Measurements from ENCODE around the gene ANTKMT. TPM values are rescaled to one million over a fixed set of nuclear protein-coding genes. Genes with fewer than 3 reads are reported as not detected.
A peak's percentile ranks its signal among the peaks of the same experiment; 100 is the strongest.

Gene ANTKMT
- total and polyA plus RNA-seq, 2 experiments from 2014 or later, result 38.8 to 81.8 TPM

DNA sequence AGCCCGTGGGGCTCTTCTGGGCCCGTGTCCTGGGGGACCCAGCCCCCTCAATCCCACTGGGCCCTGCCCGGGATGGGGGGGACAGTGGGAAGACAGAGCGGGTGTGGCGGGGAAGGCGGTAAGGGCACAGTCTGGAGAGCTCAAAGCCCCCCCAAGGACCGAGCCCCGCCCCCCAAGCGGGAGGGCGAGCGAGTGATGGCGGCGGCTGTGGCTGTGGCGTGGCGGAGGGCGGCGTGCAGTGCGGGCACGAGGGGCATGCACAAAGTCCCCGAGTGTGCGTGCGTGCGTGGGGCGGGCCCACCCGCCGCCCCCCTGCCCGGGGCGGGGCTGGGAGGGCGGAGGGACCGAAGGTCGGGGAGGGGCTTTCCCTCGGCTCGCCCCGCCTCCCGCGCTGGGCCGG lies 27.2 kb upstream of the ANTKMT start:
- 18% methylated on average over 2 of the region's 37 CpGs for WGBS (ENCODE audit: low lambda C conversion rate, missing lambda C conversion rate)
- DNase-seq (ENCODE audit: low spot score), result no peak
- Histone ChIP-seq H4K20me1 (ENCODE audit: insufficient read depth, poor library complexity, severe bottlenecking) (no peaks in the 10 kb centered on the region), H3K4me2 (peak overlapping the region; percentile 67), H3K79me2 (peaks cover 13% of the 10 kb centered on the region), H3K9me3 (ENCODE audit: low read depth) (no peaks in the 10 kb centered on the region), H3K9me2 (replicated peaks; ENCODE audit: insufficient read depth) (no peaks in the 10 kb centered on the region), H3K4me1 (ENCODE audit: insufficient read depth) (peaks cover 12% of the 10 kb centered on the region), H3K27me3 (peaks cover 54% of the 10 kb centered on the region), H3K4me3 (no peak overlapping the region), H3K36me3 (replicated peaks; ENCODE audit: insufficient read depth, low read depth) (no peaks in the 10 kb centered on the region), H3K27ac (no peak overlapping the region), H2AFZ (no peak overlapping the region)
- TF ChIP-seq, protein P1, sequence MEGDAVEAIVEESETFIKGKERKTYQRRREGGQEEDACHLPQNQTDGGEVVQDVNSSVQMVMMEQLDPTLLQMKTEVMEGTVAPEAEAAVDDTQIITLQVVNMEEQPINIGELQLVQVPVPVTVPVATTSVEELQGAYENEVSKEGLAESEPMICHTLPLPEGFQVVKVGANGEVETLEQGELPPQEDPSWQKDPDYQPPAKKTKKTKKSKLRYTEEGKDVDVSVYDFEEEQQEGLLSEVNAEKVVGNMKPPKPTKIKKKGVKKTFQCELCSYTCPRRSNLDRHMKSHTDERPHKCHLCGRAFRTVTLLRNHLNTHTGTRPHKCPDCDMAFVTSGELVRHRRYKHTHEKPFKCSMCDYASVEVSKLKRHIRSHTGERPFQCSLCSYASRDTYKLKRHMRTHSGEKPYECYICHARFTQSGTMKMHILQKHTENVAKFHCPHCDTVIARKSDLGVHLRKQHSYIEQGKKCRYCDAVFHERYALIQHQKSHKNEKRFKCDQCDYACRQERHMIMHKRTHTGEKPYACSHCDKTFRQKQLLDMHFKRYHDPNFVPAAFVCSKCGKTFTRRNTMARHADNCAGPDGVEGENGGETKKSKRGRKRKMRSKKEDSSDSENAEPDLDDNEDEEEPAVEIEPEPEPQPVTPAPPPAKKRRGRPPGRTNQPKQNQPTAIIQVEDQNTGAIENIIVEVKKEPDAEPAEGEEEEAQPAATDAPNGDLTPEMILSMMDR (IDR thresholded peaks at IDR 0.05; ENCODE audit: poor library complexity), result no peak
- peak; percentile 37 for TF ChIP-seq EZH2phosphoT487 (IDR thresholded peaks at IDR 0.05; ENCODE audit: low read depth, severe bottlenecking, unreplicated experiment)
- no peak for TF ChIP-seq EZH2 (IDR thresholded peaks at IDR 0.05; ENCODE audit: borderline replicate concordance)

DNA sequence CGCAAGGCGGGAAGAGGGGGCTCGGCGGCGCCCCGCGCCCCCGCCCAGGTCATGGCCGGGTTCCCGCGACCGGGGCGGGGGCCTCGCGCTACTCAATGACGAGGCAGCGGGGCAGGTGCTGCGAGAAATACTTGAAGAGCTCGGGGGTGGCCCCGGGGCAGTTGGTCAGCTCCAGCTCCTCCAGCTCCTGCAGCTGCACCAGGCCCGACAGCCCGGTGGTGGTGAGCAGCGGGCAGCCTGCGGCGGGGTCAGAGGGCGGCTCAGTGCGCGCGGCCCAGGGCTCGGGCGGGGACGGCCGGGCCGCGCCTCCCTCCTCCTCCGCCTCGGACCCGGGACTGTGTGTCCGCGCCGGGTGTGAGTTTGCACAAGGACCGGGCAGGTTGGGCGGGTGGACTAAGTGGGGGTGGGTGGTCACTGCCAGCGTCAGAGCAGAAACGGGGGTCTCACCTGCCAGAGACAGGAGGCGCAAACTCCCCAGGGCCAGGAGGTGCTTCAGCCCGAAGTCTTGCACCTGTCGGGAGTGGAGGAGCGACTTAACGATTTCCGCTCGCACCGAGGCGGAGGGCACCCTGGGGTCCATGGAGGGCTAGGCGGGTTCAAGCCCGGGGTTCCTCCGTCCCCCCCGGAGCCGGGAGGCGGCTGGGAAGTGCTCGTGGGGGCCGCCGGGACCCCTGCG lies 26.6 kb upstream of the ANTKMT start:
- Histone ChIP-seq H3K36me3 (replicated peaks; ENCODE audit: insufficient read depth, low read depth) (no peaks in the 10 kb centered on the region), H3K27ac (no peak overlapping the region), H3K27me3 (peaks cover 60% of the 10 kb centered on the region), H3K4me3 (no peak overlapping the region), H3K4me1 (ENCODE audit: insufficient read depth) (peaks cover 9% of the 10 kb centered on the region), H4K20me1 (ENCODE audit: insufficient read depth, poor library complexity, severe bottlenecking) (no peaks in the 10 kb centered on the region), H3K9me2 (replicated peaks; ENCODE audit: insufficient read depth) (no peaks in the 10 kb centered on the region), H3K4me2 (peak overlapping the region; percentile 67), H3K9me3 (ENCODE audit: low read depth) (no peaks in the 10 kb centered on the region), H2AFZ (no peak overlapping the region), H3K79me2 (peaks cover 8% of the 10 kb centered on the region)
- WGBS (ENCODE audit: low lambda C conversion rate, missing lambda C conversion rate), result 7% methylated on average over 33 of the region's 64 CpGs
- no peak for DNase-seq (ENCODE audit: low spot score)
- TF ChIP-seq, protein P1 (IDR thresholded peaks at IDR 0.05; ENCODE audit: poor library complexity), result no peak
- TF ChIP-seq EZH2 (IDR thresholded peaks at IDR 0.05; ENCODE audit: borderline replicate concordance), result peak; percentile 76

DNA sequence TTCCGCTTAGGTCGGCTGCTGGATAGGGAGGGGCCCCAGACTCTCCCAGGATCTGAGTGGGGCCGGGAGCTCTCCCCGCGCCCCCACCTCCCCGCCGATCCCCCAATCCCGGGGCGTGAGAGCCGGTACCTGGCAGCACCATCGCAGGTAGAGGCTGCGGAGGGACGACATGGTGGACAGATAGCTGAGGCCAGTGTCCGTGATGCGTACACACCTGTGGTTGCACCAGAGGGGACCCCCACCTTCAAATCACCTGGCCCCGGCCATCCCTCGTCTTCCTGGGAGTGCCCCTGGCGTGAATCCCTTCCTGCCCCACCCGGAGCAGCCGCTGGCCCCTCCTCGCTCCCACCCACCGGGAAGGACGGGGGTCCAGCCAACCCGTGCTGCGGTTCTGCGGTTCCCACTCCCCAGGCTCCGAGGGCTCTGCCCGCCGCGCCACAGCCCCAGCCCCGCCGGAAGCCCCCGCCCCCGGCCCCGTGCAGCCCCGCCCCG lies 26.0 kb upstream of the ANTKMT start:
- no peaks in the 10 kb centered on the region for H3K36me3 ChIP-seq (replicated peaks; ENCODE audit: insufficient read depth, low read depth)
- no peaks in the 10 kb centered on the region for H3K9me2 ChIP-seq (replicated peaks; ENCODE audit: insufficient read depth)
- H3K4me2 ChIP-seq, result peak overlapping the region; percentile 67
- no peak overlapping the region for H2AFZ ChIP-seq
- peaks cover 4% of the 10 kb centered on the region for H3K4me1 ChIP-seq (ENCODE audit: insufficient read depth)
- peaks cover 66% of the 10 kb centered on the region for H3K27me3 ChIP-seq
- H3K4me3 ChIP-seq, result no peak overlapping the region
- H3K27ac ChIP-seq, result no peak overlapping the region
- H4K20me1 ChIP-seq (ENCODE audit: insufficient read depth, poor library complexity, severe bottlenecking), result no peaks in the 10 kb centered on the region
- peaks cover 2% of the 10 kb centered on the region for H3K79me2 ChIP-seq
- H3K9me3 ChIP-seq (ENCODE audit: low read depth), result no peaks in the 10 kb centered on the region
- no peak for DNase-seq (ENCODE audit: low spot score)
- 3% methylated on average over 15 of the region's 37 CpGs for WGBS (ENCODE audit: low lambda C conversion rate, missing lambda C conversion rate)
- peak; percentile 25 for TF ChIP-seq EZH2 (IDR thresholded peaks at IDR 0.05; ENCODE audit: borderline replicate concordance)
- TF ChIP-seq, protein P1 (IDR thresholded peaks at IDR 0.05; ENCODE audit: poor library complexity), result no peak
